Superior temporal gyrus (tissue), 1 donor: ENCODE results near the gene ECM2.

Source experiments
- DNase-seq: peaks from one replicate; pipeline ENCODE4 v3.0.0-alpha.2; 2016; ENCODE audit errors: extremely low spot score

Gene ECM2

GRCh38 chr9:92500725-92501124 lies 35.1 kb downstream of the ECM2 start:
- no peak for DNase-seq

GRCh38 chr9:92499701-92500100 lies 36.1 kb downstream of the ECM2 start:
- DNase-seq, result no peak

- no peak for DNase-seq
Measured at GRCh38 chr9:92496396-92497176, 39.2 kb downstream of the ECM2 start.

GRCh38 chr9:92494856-92495255 lies 40.9 kb downstream of the ECM2 start:
- DNase-seq, result no peak

GRCh38 chr9:92493749-92494387 lies 41.9 kb downstream of the ECM2 start:
- DNase-seq, result no peak

GRCh38 chr9:92492781-92493401 lies 42.9 kb downstream of the ECM2 start:
- DNase-seq, result no peak

GRCh38 chr9:92488681-92489550 lies 46.9 kb downstream of the ECM2 start:
- DNase-seq, result no peak

GRCh38 chr9:92486371-92486770 lies 49.4 kb downstream of the ECM2 start:
- DNase-seq, result no peak

- no peak for DNase-seq
Measured at GRCh38 chr9:92484563-92484962, 51.2 kb downstream of the ECM2 start.

- no peak for DNase-seq
Measured at GRCh38 chr9:92483627-92484545, 51.9 kb downstream of the ECM2 start.

- no peak for DNase-seq
Measured at GRCh38 chr9:92482805-92483204, 53.0 kb downstream of the ECM2 start.

GRCh38 chr9:92482329-92482728 lies 53.5 kb downstream of the ECM2 start, which contains the start of gene ASPN:
Gene ASPN, minus strand, starts transcription at chr9:92482506.
- no peak for DNase-seq

- peak; percentile 62 for DNase-seq
Measured at GRCh38 chr9:92480986-92481633, 54.7 kb downstream of the ECM2 start.

- DNase-seq, result no peak
Measured at GRCh38 chr9:92480291-92480771, 55.5 kb downstream of the ECM2 start.

GRCh38 chr9:92479346-92479745 lies 56.4 kb downstream of the ECM2 start:
- DNase-seq, result no peak

- DNase-seq, result no peak
Measured at GRCh38 chr9:92478783-92479182, 57.0 kb downstream of the ECM2 start.

- no peak for DNase-seq
Measured at GRCh38 chr9:92476962-92477361, 58.8 kb downstream of the ECM2 start.

- DNase-seq, result no peak
Measured at GRCh38 chr9:92474587-92474986, 61.2 kb downstream of the ECM2 start.

GRCh38 chr9:92468206-92468605 lies 67.6 kb downstream of the ECM2 start:
- DNase-seq, result peak; percentile 49

GRCh38 chr9:92467511-92467910 lies 68.3 kb downstream of the ECM2 start:
- no peak for DNase-seq
